ENCODE measurements around the gene GTSE1. TPM values are rescaled to one million over a fixed set of nuclear protein-coding genes. Genes with fewer than 3 reads are reported as not detected.

Gene GTSE1
- total RNA-seq, 2 experiments from 2014 or later: 96.4 to 103 TPM

DNA sequence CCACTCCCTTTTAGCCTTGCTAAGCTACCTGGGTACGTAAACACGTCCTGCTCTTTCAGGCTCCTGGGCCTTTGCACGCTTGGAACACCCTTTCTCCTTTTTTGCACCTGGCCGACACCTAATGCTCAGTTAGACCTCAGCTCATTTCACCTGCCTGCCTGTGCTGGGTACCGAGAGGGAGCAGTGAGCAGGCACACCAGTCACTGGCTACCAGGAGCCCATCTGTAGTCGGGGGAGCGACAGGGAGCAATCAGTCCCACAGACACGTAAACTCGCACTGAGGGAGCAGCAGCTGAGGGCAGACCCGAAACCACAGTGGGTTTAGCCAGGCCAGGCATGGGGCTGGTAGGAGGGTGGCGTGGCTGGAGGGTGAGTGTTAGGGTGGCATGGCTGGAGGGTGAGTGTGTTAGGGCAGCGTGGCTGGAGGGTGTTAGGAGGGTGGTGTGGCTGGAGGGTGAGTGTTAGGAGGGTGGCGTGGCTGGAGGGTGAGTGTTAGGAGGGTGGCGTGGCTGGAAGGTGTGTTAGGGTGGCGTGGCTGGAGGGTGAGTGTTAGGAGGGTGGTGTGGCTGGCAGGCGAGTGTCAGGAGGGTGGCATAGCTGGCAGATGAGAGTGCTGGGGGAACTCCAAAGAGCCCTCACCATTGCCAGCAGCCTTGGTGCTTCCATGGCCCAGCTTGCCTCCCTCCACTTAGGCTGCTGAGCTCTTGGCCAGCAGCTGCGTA, 6.4 kb upstream of the GTSE1 start:
- Mint-ChIP-seq H3K4me3 (no peak overlapping the region), H3K9me3 (peaks cover 5% of the 10 kb centered on the region), H3K4me1 (peaks cover 43% of the 10 kb centered on the region), H3K36me3 (ENCODE audit: low read depth) (peaks cover 15% of the 10 kb centered on the region), H3K27me3 (no peaks in the 10 kb centered on the region), H3K27ac (peak overlapping the region; percentile 46)
- ChIA-PET POLR2A (no interaction called here), CTCF (interaction anchor here (0.6 to 3.2 kb wide), 3 partner anchors 13 to 254 kb away, joined by 3 to 12 read pairs (median 4); no protein-coding TSS in a partner anchor)
- DNase-seq: no peak

DNA sequence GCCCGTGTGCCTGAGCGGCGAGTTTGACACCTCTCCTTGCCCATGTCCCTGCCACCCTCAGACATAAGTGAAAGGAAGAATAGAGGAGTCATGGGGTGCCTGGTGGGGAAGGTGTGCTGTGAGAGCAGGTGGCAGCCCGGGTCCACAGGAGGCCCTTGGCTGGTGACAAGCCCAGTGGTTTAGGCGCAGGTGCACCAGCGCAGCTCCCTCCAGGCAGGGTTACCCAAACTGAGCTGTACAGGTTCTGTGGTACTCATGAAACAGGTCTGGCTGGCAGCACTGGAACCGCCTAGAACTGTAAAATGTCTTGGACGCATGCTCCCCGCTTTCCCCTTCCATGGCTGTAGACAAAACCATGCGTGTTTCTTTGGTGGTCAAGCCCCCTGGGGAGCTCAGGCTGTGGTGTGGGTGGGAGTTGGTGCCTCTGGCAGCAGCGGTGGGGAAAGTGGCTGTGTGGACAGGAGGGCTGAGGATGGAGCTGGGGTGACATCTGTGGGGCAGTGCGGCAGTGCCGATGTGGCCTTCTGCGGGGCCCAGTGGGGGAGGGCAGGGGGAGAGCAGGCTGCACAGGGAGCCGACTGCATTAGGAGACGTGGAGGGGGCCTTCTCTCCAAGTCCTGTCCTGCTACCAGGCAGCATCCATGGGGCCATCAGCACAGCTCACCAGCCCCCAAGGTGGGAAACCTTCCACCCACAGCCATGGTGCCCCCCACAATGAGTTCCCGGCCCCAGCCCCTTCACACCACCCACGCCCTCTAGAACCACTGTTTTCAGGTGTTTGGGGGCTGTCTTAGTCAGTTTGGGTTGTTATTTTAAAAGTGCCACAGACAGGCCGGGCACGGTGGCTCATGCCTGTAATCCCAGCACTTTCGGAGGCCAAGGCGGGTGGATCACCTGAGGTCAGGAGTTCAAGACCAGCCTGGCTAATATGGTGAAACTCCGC, 5.6 kb upstream of the GTSE1 start:
- H3K4me3 Mint-ChIP-seq: no peak overlapping the region
- H3K36me3 Mint-ChIP-seq (ENCODE audit: low read depth): peaks cover 17% of the 10 kb centered on the region
- ChIA-PET POLR2A (no interaction called here), CTCF (interaction anchor here (0.6 to 0.9 kb wide), 2 partner anchors 12 to 255 kb away, joined by 3 to 4 read pairs; no protein-coding TSS in a partner anchor)
- peaks cover 51% of the 10 kb centered on the region for H3K4me1 Mint-ChIP-seq
- no peak for DNase-seq
- H3K27me3 Mint-ChIP-seq: no peaks in the 10 kb centered on the region
- peak overlapping the region; percentile 46 for H3K27ac Mint-ChIP-seq
- peaks cover 5% of the 10 kb centered on the region for H3K9me3 Mint-ChIP-seq

DNA sequence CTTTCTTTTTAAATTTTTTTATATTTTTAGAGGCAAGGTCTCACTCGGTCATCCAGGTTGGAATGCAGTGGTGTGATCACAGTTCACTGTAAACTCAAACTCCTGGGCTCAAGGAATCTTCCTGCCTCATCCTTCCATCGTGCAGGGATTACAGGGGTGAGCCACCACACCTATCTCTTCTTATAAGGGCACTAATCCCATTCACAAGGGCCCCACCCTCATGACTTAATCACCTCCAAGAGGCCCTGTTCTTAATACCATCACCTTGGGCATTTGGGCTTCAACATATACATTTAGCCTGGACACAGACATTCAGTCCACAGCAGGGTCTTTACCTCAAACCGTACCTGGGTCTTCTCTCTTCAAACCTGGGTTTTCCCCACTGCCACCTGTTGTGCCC, 4.5 kb upstream of the GTSE1 start:
- ChIA-PET POLR2A (no interaction called here), CTCF (interaction anchor here (1.3 kb wide), 1 partner anchor 24 kb away, joined by 3 read pairs; the partner anchor contains the start of gene TTC38)
- Mint-ChIP-seq H3K27me3 (no peaks in the 10 kb centered on the region), H3K27ac (peak overlapping the region; percentile 54), H3K36me3 (ENCODE audit: low read depth) (peaks cover 20% of the 10 kb centered on the region), H3K9me3 (peaks cover 5% of the 10 kb centered on the region), H3K4me3 (no peak overlapping the region), H3K4me1 (peaks cover 56% of the 10 kb centered on the region)
- DNase-seq: no peak

DNA sequence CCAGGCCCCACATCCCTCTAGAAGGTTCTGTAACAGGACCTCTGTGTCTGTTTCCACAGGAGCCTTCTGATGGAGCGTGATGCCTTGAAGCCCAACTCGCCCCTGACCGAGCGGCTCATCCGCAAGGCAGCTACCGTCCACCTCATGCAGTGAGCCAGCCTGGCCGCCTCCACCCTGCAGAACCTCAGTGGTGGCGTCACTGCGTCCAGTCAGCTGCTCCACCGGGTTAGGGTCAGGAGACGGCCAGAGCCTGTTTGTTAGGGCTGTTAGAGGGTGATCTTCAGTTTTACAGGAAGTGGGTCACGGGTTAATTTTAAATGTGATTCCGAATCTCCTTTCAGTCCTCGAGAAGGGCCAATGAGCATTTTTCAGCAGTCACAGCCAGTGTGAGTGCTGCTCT, 3.9 kb upstream of the GTSE1 start:
- H3K4me3 Mint-ChIP-seq: no peak overlapping the region
- peaks cover 25% of the 10 kb centered on the region for H3K36me3 Mint-ChIP-seq (ENCODE audit: low read depth)
- no peaks in the 10 kb centered on the region for H3K27me3 Mint-ChIP-seq
- H3K27ac Mint-ChIP-seq: peak overlapping the region; percentile 9
- ChIA-PET CTCF (interaction anchor here (1.3 kb wide), 1 partner anchor 25 kb away, joined by 3 read pairs; the partner anchor contains the start of gene TTC38), POLR2A (no interaction called here)
- DNase-seq: no peak
- H3K4me1 Mint-ChIP-seq: peaks cover 56% of the 10 kb centered on the region
- peaks cover 5% of the 10 kb centered on the region for H3K9me3 Mint-ChIP-seq

DNA sequence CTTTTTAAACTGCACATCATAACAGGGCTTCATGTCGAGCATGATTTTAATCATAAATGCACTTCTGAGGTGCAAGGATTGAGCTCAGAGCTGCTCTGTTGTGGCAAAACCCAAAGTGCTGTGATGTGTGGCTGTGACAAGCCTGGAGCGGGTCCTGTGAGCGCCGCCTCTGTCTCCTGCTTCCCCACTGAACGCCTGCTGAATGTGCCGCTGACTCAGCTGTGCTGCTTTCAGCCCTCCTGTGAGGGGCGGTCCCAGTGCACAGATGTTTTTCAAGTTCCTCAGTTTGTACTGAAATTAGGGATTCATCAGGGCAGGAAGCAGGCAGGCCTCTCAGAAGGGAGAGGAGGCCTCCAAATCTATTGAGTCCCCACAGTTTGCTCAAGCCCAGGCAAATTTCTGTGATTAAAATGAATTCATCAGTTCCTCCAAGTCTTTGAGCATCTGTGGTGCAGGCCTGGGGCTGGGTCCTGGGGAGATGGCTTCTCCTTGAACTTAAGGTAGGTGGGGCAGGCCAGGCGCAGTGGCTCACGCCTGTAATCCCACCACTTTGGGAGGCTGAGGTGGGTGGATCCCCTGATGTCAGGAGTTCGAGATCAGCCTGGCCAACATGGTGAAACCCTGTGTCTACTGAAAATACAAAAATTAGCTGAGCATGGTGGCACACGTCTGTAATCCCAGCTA, 3.0 kb upstream of the GTSE1 start:
- Mint-ChIP-seq H3K27me3 (no peaks in the 10 kb centered on the region), H3K27ac (peak overlapping the region; percentile 46), H3K9me3 (peaks cover 5% of the 10 kb centered on the region), H3K4me1 (peaks cover 54% of the 10 kb centered on the region), H3K4me3 (no peak overlapping the region), H3K36me3 (ENCODE audit: low read depth) (peaks cover 29% of the 10 kb centered on the region)
- POLR2A ChIA-PET: no interaction called here
- CTCF ChIA-PET: interaction anchor here (1.3 kb wide), 1 partner anchor 26 kb away, joined by 3 read pairs; the partner anchor contains the start of gene TTC38
- no peak for DNase-seq

DNA sequence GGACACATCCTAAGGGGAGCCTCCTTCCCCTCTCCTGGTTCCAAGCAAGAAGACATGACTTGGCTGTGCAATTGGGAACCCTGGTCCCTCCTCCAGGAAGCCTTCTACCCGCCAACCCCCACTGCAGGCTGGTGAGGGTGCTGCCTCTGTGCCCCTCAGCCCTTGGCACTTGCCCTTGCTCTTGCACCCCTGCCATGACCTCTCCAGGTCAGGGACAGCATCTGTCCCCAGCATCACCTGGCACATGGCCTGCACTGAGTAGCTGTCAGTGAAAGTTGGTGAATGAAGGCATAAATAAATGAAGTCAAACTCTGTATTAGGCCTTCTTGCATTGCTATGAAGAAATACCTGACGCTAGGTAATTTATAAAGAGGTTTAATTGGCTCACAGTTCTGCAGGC, 1.9 kb upstream of the GTSE1 start:
- Mint-ChIP-seq H3K4me3 (peak overlapping the region; percentile 82), H3K36me3 (ENCODE audit: low read depth) (peaks cover 38% of the 10 kb centered on the region), H3K27ac (peak overlapping the region; percentile 98), H3K27me3 (no peaks in the 10 kb centered on the region), H3K4me1 (peaks cover 63% of the 10 kb centered on the region), H3K9me3 (peaks cover 5% of the 10 kb centered on the region)
- CTCF ChIA-PET: interaction anchor here (0.7 kb wide), 1 partner anchor 179 kb away, joined by 6 read pairs; no protein-coding TSS in a partner anchor
- DNase-seq: no peak
- POLR2A ChIA-PET: no interaction called here

DNA sequence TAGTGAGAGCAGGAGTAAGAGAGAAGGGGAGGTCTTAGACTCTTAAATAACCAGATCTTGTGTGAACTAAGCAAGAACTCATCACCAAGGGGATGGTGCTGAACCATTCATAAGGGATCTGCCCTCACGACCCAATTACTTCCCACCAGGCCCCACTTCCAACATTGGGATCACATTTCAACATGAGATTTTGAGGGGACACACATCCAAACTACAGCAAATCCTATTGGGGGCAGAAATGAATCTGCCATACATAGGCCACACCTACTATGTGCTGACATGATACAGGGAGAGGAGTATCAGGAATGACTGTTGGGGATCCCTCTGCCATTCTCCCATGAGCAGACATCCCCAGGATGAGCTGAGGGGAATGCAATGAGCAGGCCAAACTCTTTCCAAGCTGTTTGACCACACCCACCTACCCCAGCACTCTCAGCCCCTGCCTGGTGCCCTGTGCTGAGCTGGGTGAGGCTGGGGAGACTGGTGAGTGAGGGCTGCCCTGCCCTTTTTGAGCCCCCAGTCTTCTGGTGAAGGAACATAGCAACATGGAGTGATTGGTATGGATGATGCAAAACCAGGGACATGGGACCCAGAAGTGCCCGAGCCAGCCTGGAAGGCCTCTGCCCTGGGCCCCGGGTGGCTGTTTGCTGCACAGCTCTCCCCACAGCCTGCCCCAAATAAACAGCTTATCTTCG, 1.2 kb upstream of the GTSE1 start:
- no peak for DNase-seq
- H3K4me1 Mint-ChIP-seq: peaks cover 65% of the 10 kb centered on the region
- peak overlapping the region; percentile 82 for H3K4me3 Mint-ChIP-seq
- no peaks in the 10 kb centered on the region for H3K27me3 Mint-ChIP-seq
- ChIA-PET CTCF (interaction anchor here (0.5 to 1.8 kb wide), 3 partner anchors 34 to 521 kb away, joined by 3 to 9 read pairs (median 4); no protein-coding TSS in a partner anchor), POLR2A (no interaction called here)
- H3K36me3 Mint-ChIP-seq (ENCODE audit: low read depth): peaks cover 40% of the 10 kb centered on the region
- peaks cover 5% of the 10 kb centered on the region for H3K9me3 Mint-ChIP-seq
- peak overlapping the region; percentile 98 for H3K27ac Mint-ChIP-seq

DNA sequence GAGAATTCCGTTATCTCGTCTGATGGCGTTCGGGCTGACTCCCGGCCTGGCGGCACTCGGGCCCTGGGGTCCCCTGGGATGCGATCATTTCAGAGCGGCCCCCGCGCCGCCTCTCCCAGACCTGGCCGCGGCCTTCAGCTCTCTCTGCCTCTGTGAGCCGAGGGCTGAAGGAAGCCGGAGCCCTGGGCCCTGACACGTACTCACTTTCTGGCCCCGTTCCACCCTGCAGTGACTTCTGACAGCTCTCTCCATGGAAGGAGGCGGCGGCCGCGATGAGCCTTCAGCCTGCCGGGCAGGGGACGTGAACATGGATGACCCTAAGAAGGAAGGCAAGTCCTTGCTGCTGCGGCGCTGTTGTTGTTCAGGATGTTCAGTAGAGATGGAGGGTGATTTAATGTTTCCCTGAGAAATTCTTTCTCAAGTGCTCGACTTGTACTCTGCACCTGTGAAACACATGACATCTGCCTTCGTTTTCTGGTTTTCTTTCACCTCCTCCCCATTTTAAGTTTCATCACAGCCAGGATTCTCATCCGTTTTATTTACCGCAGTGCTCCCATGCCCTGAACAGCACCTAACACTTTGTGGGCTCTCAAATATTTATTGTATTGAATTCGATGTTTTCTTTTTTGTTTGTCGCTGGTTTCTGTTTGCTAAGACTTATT, 612 bp downstream of the GTSE1 start:
- H3K27ac Mint-ChIP-seq: peak overlapping the region; percentile 88
- H3K4me3 Mint-ChIP-seq: peak overlapping the region; percentile 82
- ChIA-PET POLR2A (interaction anchor here (0.6 kb wide), 1 partner anchor 74 kb away, joined by 3 read pairs; no protein-coding TSS in a partner anchor), CTCF (interaction anchor here (1.5 to 1.8 kb wide), 2 partner anchors 154 to 175 kb away, joined by 3 to 9 read pairs; no protein-coding TSS in a partner anchor)
- H3K27me3 Mint-ChIP-seq: no peaks in the 10 kb centered on the region
- peaks cover 48% of the 10 kb centered on the region for H3K36me3 Mint-ChIP-seq (ENCODE audit: low read depth)
- peak; percentile 23 for DNase-seq
- peaks cover 73% of the 10 kb centered on the region for H3K4me1 Mint-ChIP-seq
- H3K9me3 Mint-ChIP-seq: peaks cover 3% of the 10 kb centered on the region

DNA sequence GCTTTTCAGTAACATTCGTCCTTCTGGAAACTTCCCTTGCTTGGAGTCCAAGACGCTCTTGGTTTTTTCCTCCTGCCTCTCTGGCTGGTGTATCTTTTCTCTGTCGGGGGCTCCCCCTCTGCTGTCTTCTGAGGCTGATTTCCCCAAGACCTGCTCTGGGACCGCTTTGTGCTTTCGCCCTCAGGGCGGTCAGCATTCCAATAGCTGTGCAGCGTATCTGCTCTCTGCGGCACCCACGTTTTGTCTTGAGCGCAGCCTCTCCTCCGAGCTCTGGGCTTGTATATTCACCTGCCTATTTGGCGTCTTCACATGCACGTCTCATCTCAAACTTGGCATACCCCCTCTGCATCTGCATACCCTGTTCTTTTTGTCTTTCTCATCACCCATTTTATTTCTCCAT, 2.4 kb downstream of the GTSE1 start:
- no peaks in the 10 kb centered on the region for H3K27me3 Mint-ChIP-seq
- no peak overlapping the region for H3K27ac Mint-ChIP-seq
- H3K36me3 Mint-ChIP-seq (ENCODE audit: low read depth): peaks cover 52% of the 10 kb centered on the region
- peak overlapping the region; percentile 82 for H3K4me3 Mint-ChIP-seq
- CTCF ChIA-PET: interaction anchor here (0.8 to 1.2 kb wide), 3 partner anchors 16 to 143 kb away, joined by 3 to 6 read pairs (median 4); no protein-coding TSS in a partner anchor
- H3K9me3 Mint-ChIP-seq: no peaks in the 10 kb centered on the region
- POLR2A ChIA-PET: no interaction called here
- H3K4me1 Mint-ChIP-seq: peaks cover 74% of the 10 kb centered on the region
- DNase-seq: no peak

DNA sequence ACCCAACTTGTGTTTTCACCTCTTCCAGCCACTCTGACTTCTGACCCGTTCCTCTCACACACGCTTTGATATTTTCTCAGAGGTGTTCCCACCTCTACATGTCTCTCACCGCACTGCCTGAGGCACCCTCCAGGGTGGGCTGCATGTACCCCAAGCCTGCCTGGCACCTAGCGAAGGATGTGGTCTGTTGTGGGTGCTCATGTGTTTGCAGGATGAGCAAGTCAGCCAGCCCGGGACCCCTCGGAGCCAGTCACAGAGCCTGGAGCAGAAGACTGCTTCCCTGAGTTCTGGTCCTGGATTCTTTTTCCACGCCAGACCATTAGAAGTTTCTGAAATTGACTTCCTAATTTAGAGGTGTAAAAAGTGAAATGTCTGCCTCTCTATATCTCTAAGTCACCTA, 3.8 kb downstream of the GTSE1 start:
- H3K36me3 Mint-ChIP-seq (ENCODE audit: low read depth): peaks cover 59% of the 10 kb centered on the region
- no peak overlapping the region for H3K27ac Mint-ChIP-seq
- H3K4me3 Mint-ChIP-seq: no peak overlapping the region
- POLR2A ChIA-PET: no interaction called here
- H3K27me3 Mint-ChIP-seq: no peaks in the 10 kb centered on the region
- no peaks in the 10 kb centered on the region for H3K9me3 Mint-ChIP-seq
- CTCF ChIA-PET: interaction anchor here (1.2 kb wide), 1 partner anchor 144 kb away, joined by 3 read pairs; no protein-coding TSS in a partner anchor
- peaks cover 67% of the 10 kb centered on the region for H3K4me1 Mint-ChIP-seq
- DNase-seq: no peak

DNA sequence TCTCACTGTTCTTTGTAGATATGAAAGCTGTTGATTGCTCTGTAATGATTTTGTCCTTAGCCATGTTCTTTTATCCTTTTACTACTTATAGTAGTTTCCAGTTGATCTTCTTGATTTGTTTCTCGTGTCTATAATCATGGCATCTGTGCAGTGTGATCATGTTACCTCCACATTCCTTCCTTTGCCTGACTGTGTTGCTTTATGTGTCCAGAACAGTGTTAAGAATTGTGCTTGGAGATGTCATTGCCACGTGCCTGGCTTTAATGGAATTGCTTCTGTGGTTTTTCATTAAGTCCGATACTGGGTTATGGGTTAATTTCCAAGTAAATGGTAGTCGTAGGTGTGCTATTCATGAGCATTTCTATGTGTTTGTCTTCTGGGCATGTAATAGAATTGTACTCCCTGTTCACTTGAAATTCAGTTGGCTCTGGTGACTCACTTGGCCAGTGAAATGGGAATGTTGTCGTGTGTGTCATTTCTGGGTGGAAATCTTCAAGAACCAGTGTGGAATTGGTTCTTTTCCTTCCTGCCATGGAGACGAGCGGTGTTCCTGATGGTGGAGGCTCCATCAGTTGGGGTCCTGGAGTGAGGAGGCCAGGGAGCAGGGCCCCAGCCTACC, 6.8 kb downstream of the GTSE1 start:
- Mint-ChIP-seq H3K9me3 (no peaks in the 10 kb centered on the region), H3K27me3 (no peaks in the 10 kb centered on the region), H3K4me3 (no peak overlapping the region), H3K36me3 (ENCODE audit: low read depth) (peaks cover 62% of the 10 kb centered on the region), H3K27ac (peak overlapping the region; percentile 65), H3K4me1 (peaks cover 52% of the 10 kb centered on the region)
- ChIA-PET CTCF (interaction anchor here (0.6 to 0.8 kb wide), 2 partner anchors 43 to 302 kb away, joined by 3 to 5 read pairs; no protein-coding TSS in a partner anchor), POLR2A (no interaction called here)
- DNase-seq: no peak

Measured in activated CD4-positive, alpha-beta T cell treated with anti-CD3 and anti-CD28 coated beads, Interleukin-2, amount 10 ng/mL, durations not matched to agents 7 days and 5 days (primary cell).